IPS DF 4.7 (cell line): ENCODE results near the gene TOM1L2.

ENCODE experiments used
- DNase-seq: peaks from one replicate; pipeline ENCODE4 v3.0.0-alpha.2; 2013; ENCODE audit warnings: low spot score; ENCODE audit errors: extremely low read depth

Gene TOM1L2

GRCh38 chr17:17849845-17850373 lies 122.3 kb downstream of the TOM1L2 start:
- no peak for DNase-seq

DNA sequence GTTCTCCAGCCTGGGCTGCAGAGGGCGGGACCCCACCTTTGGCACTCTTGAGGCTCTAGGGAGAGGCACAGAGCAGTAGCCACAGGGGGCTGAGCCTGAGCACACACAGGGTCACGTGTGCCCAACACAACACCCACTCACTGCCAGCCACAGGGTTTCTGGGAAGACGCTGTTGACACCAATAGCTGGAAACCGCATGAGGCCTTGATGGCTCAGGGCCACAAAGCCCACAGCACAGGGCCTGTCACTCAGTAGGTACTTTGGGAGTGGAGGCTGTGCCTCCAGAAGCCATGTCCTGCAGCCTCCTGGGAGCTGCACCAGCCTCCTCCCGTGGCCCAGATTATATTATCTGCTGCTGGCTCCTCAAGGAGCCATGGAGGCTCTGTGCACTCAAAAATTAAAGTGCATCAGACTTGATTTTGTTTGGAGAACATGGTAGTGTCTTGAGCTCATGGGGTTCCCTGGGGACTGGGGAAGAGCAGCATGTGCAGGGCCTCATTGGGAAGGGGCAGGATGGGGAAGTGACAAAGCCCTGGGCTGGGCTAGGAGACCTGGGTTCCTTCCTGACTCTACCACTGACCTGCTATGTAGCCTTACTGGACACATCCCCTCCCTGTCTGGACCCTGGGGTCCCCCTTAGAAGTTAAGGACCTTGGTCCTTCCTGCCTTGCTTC lies 122.9 kb downstream of the TOM1L2 start:
- no peak for DNase-seq

DNA sequence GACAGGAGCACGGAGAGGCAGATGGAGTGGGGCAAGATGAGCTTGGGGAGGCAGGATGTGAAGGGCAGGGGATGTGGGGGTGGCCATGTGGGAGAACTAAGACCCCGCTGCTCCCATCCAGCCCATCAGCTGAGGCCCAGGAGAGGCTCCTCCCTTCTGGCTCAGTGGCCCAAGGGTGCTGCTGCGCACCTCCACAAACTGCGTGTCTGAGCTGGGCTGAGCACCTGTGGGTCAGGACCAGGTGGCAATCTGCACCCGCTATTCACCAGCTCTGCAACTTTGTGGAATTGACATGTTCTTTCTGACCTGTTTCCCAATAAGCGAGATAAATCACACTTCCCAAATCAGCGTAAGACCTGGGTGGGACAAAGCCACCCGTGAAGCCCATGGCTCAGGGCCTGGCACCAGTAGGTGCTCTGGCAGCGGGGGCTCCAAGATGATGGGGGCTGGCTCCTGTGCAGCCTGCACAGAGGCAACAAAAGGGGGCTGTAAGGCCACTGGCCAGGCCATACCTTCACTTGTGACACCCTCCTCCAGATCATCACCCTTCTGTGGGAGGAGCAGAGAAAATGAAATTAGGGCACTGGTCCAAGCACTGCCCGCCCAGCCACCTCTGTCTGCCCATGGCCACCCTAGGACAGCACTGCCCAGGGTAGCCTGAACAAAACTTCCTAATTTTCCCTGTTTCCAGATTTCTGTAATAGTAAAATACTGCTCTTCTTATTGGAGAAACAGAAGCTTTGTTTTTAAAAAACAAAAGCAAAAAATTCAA lies 123.7 kb downstream of the TOM1L2 start:
- DNase-seq: no peak

DNA sequence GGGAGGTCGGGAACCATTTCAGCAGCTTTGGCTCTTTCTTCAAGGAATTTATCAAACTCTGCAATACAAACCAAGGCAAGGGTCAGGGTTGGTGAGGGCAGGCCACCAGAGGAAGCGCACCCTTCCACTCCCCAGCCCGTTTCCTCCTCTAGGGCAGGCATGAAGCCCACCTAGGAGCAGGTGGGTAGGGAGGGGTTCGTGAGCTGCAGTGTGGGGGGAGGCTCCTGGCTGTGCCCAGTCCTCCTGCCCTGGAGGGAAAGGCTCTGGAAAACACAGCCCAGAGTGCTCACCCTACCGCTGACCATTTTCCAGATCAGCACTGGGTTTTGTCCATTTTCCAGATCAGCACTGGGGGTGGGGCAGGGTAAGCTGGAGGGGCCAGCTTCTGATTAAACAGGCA lies 124.5 kb downstream of the TOM1L2 start:
- DNase-seq: no peak

- DNase-seq: no peak
These were observed 125.0 kb downstream of the TOM1L2 start for GRCh38 chr17:17847118-17847689.

GRCh38 chr17:17846645-17847044 lies 125.6 kb downstream of the TOM1L2 start:
- DNase-seq: no peak

DNA sequence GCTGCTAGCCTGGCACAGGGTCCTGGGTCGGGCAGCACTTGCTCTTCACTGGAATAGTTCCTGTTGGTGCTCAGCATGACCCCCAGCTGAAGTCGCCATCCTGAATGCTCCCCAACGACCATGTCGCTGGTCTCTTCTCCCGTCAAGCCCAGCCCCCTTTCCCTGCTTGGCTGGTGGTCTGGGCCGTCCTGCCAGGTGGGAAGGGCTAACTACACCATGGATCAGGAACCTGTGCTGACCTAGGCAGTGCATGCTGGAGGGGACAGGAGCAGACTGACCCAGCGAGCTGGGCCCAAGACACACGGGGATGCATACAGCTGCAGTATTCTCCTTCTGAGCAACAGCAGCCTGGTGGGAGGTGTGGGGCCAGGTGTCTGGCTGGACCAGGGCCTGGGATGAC lies 126.2 kb downstream of the TOM1L2 start:
- no peak for DNase-seq

- no peak for DNase-seq
These were observed 127.0 kb downstream of the TOM1L2 start for GRCh38 chr17:17845046-17845775.

DNA sequence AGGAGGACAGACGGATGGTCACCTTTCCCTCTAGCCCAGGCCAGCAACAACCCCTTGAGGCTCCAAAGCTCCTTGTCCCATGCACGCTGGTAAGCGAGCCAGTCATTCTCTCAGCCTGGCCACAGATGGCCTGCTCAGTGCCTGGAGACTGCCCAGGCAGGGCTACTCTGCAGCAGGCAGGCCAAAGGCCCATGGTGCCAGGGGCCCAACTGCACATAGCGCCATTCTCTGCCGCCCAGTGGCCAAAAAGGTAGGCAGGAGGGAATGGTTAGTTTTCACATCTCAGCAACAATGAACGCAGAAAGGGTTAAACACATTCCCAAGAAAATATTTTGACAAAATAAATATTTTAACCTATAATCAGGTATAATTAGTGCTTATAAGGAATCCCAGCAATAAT lies 127.7 kb downstream of the TOM1L2 start:
- no peak for DNase-seq

DNA sequence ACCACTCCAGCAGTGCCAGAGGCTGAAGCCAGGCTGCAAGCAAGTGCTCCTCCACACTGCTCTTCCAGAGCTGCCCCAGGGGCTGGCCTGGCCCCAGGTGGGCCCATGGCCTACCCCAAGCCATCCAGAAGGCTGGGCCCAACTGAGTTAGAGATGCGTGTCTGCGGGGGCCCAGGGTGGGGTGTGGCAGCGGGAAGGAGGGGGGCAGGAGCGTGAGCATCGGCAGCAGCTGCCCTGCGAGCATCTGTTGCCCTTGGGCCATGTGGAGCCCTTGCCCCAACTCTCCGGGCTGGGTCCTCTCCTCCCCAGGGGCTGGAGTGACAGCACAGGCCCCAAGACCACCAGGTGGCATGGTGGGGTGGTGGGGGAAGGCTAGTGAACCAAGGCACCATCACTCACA lies 128.1 kb downstream of the TOM1L2 start:
- DNase-seq: no peak

- DNase-seq: no peak
These were observed 129.1 kb downstream of the TOM1L2 start for GRCh38 chr17:17843096-17843495.

GRCh38 chr17:17842111-17842876 lies 129.9 kb downstream of the TOM1L2 start:
- DNase-seq: no peak

- no peak for DNase-seq
These were observed 130.6 kb downstream of the TOM1L2 start for GRCh38 chr17:17841601-17842025.

GRCh38 chr17:17840751-17841591 lies 131.2 kb downstream of the TOM1L2 start:
- no peak for DNase-seq

DNA sequence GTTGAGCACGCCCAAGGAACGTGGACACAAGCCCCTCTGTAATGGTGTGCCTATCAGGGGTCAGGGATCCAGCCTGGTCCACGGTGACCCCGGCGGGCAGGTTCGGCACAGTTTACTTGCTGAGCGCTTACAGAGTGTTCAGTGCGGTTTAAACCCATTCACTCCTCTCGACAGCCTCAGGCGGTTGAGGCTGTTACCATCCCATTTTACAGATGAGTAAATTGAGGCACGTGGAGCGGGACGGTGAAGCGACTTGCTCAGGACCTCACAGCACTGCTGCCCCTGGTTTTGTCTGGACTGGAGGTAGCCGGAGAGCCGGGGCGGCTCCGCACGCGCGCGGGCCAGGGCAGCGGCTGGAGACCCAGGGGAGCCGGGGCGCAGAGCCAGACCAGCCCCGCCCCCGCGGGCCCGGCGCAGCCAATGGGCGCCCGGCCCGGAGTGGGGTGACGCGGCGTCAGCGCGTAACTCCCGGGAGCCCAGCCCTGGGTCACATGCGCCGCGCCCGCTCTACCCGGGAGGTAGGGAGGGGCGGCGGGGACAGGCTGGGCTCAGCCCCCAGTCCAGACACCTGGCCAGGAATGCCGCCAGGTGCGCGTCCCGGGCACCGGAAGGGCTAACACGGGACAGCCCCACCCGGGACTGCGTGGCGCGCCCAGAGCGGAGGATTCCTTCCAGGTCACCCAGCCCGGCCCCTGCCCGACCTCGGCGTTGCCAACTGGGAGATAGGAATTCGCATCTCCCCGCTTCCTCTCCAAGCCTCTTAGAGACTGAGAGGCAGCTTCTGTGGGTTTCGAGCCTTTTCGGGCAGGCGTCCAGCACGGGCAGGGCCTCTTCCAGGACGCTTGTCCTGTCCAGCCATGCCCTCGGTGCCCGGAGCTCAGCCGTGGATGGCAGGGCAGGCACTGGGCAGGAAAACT lies 132.2 kb downstream of the TOM1L2 start:
- DNase-seq: no peak

DNA sequence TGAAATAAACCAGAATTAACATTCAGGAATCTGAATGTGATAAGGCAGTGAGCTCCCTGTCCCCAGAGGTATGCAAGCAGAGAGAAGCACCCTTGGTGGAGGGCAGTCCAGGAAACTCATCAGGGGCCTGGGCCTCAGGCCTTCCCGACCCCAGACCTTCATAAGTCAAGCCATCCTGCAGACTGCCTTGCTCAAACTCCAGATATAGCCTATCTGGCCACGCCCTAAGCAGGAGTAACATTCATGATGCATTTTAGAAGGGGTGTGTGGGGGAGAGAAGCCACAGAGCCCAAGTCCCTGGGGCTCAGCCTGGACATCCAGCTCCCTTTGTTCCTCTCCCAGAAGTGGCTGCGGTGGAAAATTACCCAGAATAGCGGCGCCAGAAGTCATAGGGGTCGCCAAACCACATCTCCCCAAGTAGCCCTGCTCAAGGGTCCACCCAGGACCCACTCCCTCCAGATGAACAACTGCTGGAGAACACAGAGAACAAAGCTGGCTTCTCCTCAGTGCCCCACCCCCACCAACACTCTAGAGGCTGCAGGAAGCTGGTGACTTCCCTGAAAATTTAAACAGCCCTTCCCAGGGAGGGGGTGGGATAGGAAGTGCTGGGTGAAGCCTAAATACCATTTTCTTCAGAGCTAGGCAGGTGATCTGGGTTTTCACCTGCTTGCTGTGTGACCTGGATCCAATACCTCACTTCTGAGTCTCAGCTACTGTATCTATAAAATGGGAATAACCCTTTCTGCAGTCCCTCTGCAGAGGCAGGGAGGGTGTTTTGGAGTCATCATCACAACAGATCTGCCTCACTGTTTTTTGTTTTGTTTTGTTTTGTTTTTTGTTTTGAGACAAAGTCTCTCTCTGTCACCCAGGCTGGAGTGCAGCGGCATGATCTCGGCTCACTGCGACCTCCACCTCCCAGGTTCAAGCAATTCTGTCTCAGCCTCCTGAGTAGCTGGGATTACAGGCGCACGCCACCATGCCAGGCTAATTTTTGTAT lies 133.9 kb downstream of the TOM1L2 start:
- DNase-seq: no peak

GRCh38 chr17:17837380-17837821 lies 134.8 kb downstream of the TOM1L2 start:
- no peak for DNase-seq
